Calu3 (cell line): ENCODE measurements around the gene DNAI2. TPM values are rescaled to one million over a fixed set of nuclear protein-coding genes. Genes with fewer than 3 reads are reported as not detected.

Experiments used
- BruUV-seq: library from RNA; stranded (reverse); fragments of 400-500 nt; replicated peaks from 2 replicates; lab custom pipeline; 2021; lab: Mats Ljungman, UMichigan
- CTCF ChIA-PET: fragments of 300-600 bp; sonication (Branson Sonifier 250); formaldehyde crosslinking; loops from one replicate; lab custom pipeline; 2022; ENCODE audit warnings: antibody characterized with exemption; lab: Charles Lee
- DNase-seq: peaks from one replicate; pipeline ENCODE4 v3.0.0; 2022
- H3K27ac Mint-ChIP-seq: one replicate; pipeline ENCODE4 v1.8.0; 2022; ENCODE audit warnings: mixed read lengths; ENCODE audit not compliant: unreplicated experiment
- H3K27me3 Mint-ChIP-seq: one replicate; pipeline ENCODE4 v1.8.0; 2022; ENCODE audit warnings: mixed read lengths; ENCODE audit not compliant: unreplicated experiment
- H3K36me3 Mint-ChIP-seq: one replicate; pipeline ENCODE4 v1.8.0; 2022; ENCODE audit warnings: mild to moderate bottlenecking, moderate library complexity, mixed read lengths; ENCODE audit not compliant: insufficient read depth, unreplicated experiment
- H3K4me1 Mint-ChIP-seq: one replicate; pipeline ENCODE4 v1.8.0; 2022; ENCODE audit warnings: mild to moderate bottlenecking, low read depth, mixed read lengths; ENCODE audit not compliant: unreplicated experiment
- H3K4me3 Mint-ChIP-seq: one replicate; pipeline ENCODE4 v1.8.0; 2022; ENCODE audit warnings: mild to moderate bottlenecking, low read depth, moderate library complexity, mixed read lengths; ENCODE audit not compliant: unreplicated experiment
- H3K9me3 Mint-ChIP-seq: one replicate; pipeline ENCODE4 v1.8.0; 2022; ENCODE audit warnings: low read depth, mixed read lengths; ENCODE audit not compliant: unreplicated experiment
- CTCF ChIP-seq: fragments of 200-600 bp; IDR thresholded peaks from one replicate; pipeline ENCODE4 v1.8.0; 2022; ENCODE audit warnings: antibody characterized with exemption; ENCODE audit not compliant: unreplicated experiment
- intact Hi-C: fragments of 100-400 bp; cut with micrococcal nuclease; formaldehyde crosslinking; loops from one replicate; pipeline ENCODE4 v1.10.0; 2022; ENCODE audit not compliant: unreplicated experiment
- total RNA-seq: library from RNA; stranded (reverse); gene quantifications from 2 replicates; pipeline ENCODE4 v1.2.3, GENCODE V29; 2022

Gene DNAI2
- total RNA-seq, 1 experiment from 2014 or later: not detected

- no peak for DNase-seq
Observed at GRCh38 chr17:74351552-74352210, 77.6 kb downstream of the DNAI2 start.

GRCh38 chr17:74353446-74354060 is 79.5 kb downstream of the DNAI2 start:
- Mint-ChIP-seq H3K36me3 (no peaks in the 10 kb centered on the region), H3K27me3 (peaks cover 90% of the 10 kb centered on the region), H3K4me3 (no peak overlapping the region), H3K9me3 (no peaks in the 10 kb centered on the region), H3K27ac (no peak overlapping the region), H3K4me1 (peaks cover 9% of the 10 kb centered on the region)
- intact Hi-C loops: loop anchor here (2.0 kb wide), 1 partner anchor 53 kb away; no protein-coding TSS in a partner anchor
- CTCF ChIA-PET: interaction anchor here (0.8 kb wide), 1 partner anchor 26 kb away, joined by 3 read pairs; no protein-coding TSS in a partner anchor
- no peak for DNase-seq
- no TSS peak for BruUV-seq
- TF ChIP-seq CTCF: no peak

More at GRCh38 chr17:74351552-74352210, 77.6 kb downstream of the DNAI2 start:
- CTCF ChIA-PET: interaction anchor here (0.6 to 1.6 kb wide), 3 partner anchors 8 to 297 kb away, joined by 3 read pairs; partner anchors contain the start of gene BTBD17
- Mint-ChIP-seq H3K27ac (no peak overlapping the region), H3K27me3 (peaks cover 96% of the 10 kb centered on the region), H3K36me3 (peaks cover 5% of the 10 kb centered on the region), H3K9me3 (no peaks in the 10 kb centered on the region), H3K4me3 (no peak overlapping the region), H3K4me1 (peaks cover 9% of the 10 kb centered on the region)
- TF ChIP-seq CTCF: no peak
- no TSS peak for BruUV-seq
- intact Hi-C loops: no loop called here

GRCh38 chr17:74354123-74354522 is 80.1 kb downstream of the DNAI2 start:
- Mint-ChIP-seq H3K4me3 (peak overlapping the region; percentile 22), H3K27me3 (peaks cover 90% of the 10 kb centered on the region), H3K4me1 (peaks cover 9% of the 10 kb centered on the region), H3K9me3 (no peaks in the 10 kb centered on the region), H3K36me3 (no peaks in the 10 kb centered on the region), H3K27ac (no peak overlapping the region)
- intact Hi-C loops: loop anchor here (2.0 kb wide), 1 partner anchor 53 kb away; no protein-coding TSS in a partner anchor
- peak; percentile 84 for TF ChIP-seq CTCF
- peak; percentile 76 for DNase-seq
- BruUV-seq: no TSS peak
- CTCF ChIA-PET: no interaction called here

- no peak for DNase-seq
- TF ChIP-seq CTCF: no peak
- H3K36me3 Mint-ChIP-seq: no peaks in the 10 kb centered on the region
- peaks cover 9% of the 10 kb centered on the region for H3K4me1 Mint-ChIP-seq
- H3K27me3 Mint-ChIP-seq: peaks cover 90% of the 10 kb centered on the region
- CTCF ChIA-PET: no interaction called here
- H3K9me3 Mint-ChIP-seq: no peaks in the 10 kb centered on the region
- H3K27ac Mint-ChIP-seq: no peak overlapping the region
- intact Hi-C loops: loop anchor here (2.0 kb wide), 1 partner anchor 54 kb away; no protein-coding TSS in a partner anchor
- BruUV-seq: no TSS peak
- no peak overlapping the region for H3K4me3 Mint-ChIP-seq
Observed at GRCh38 chr17:74354561-74354960, 80.5 kb downstream of the DNAI2 start.
